A549 (cell line): ENCODE results near the gene G6PC2. TPM values are rescaled to one million over a fixed set of nuclear protein-coding genes. Genes with fewer than 3 reads are reported as not detected.

Source experiments
- ATAC-seq, 2 experiments: fragments of 200-7000 bp in 1 of 2; fragments of >200 bp in 1 of 2; cut with Nextera tagmentation in 1 of 2; cut with Tn5 transposase in 1 of 2; 3 replicates each; pipeline versions ENCODE4 v1.8.0 to v1.9.1; 2018 to 2020; ENCODE audit warnings: mild to moderate bottlenecking in 1 of 2, moderate library complexity in 1 of 2
- CTCF ChIA-PET: fragments of 300-600 bp; sonication (Branson Sonifier 250); formaldehyde crosslinking; extraction: SDS; loops from one replicate; lab custom pipeline; 2021; ENCODE audit warnings: antibody characterized with exemption, inconsistent platforms; lab: Yijun Ruan, JAX
- POLR2A ChIA-PET: fragments of 350-600 bp; formaldehyde crosslinking; extraction: SDS; loops from one replicate; lab custom pipeline; 2021; ENCODE audit warnings: antibody characterized with exemption, inconsistent platforms; lab: Yijun Ruan, JAX
- DNase-seq, 2 experiments: peaks; one replicate each; pipeline versions ENCODE4 v3.0.0 to v3.0.0-alpha.2; 2011 to 2016; ENCODE audit warnings: low read depth in 1 of 2, low spot score in 1 of 2
- FAIRE-seq: peaks from 2 replicates; lab custom pipeline; 2011; peaks lifted over from hg19 to GRCh38; lab: Jason Lieb, UNC
- H3K27ac ChIP-seq, 2 experiments: fragments of >200 bp; sonication (Bioruptor Twin); formaldehyde crosslinking; 3 replicates each; pipeline ENCODE4 v1.5.1; 2016 to 2017
- H3K4me1 ChIP-seq: fragments of >200 bp; sonication (Bioruptor Twin); formaldehyde crosslinking; 3 replicates; pipeline ENCODE4 v1.6.1; 2016
- H3K4me2 ChIP-seq: fragments of >200 bp; sonication (Bioruptor Twin); formaldehyde crosslinking; 3 replicates; pipeline ENCODE4 v1.6.1; 2016
- H3K4me3 ChIP-seq: fragments of >200 bp; sonication (Bioruptor Twin); formaldehyde crosslinking; 3 replicates; pipeline ENCODE4 v1.5.1; 2016
- H3K9me3 ChIP-seq: fragments of >200 bp; sonication (Bioruptor Twin); formaldehyde crosslinking; 3 replicates; pipeline ENCODE4 v1.6.1; 2016
- BCL3 ChIP-seq: fragments of >200 bp; sonication (Bioruptor Twin); formaldehyde crosslinking; IDR thresholded peaks from 3 replicates; pipeline ENCODE4 v1.6.1; 2016
- BHLHE40 ChIP-seq: IDR thresholded peaks from 2 replicates; pipeline ENCODE4 v1.6.1; 2012; ENCODE audit warnings: low read depth, low read length, inconsistent platforms
- CBX8 ChIP-seq: fragments of 200-600 bp; sonication (generic); IDR thresholded peaks from 2 replicates; pipeline ENCODE4 v1.6.1; 2016
- CEBPB ChIP-seq, 2 experiments: fragments of >200 bp in 1 of 2; sonication (Bioruptor Twin) in 1 of 2; formaldehyde crosslinking in 1 of 2; IDR thresholded peaks; 2 replicates each; pipeline ENCODE4 v1.6.1; 2012 to 2016
- CTCF ChIP-seq: fragments of >200 bp; sonication (Bioruptor Twin); formaldehyde crosslinking; IDR thresholded peaks from 3 replicates; pipeline ENCODE4 v1.5.1; 2016
- EHMT2 ChIP-seq: fragments of 200-600 bp; sonication (generic); IDR thresholded peaks from 2 replicates; pipeline ENCODE4 v1.6.1; 2016; ENCODE audit warnings: antibody characterized with exemption, low read depth, mild to moderate bottlenecking, moderate library complexity
- FOXS1 ChIP-seq: fragments of 250-450 bp; sonication (Bioruptor Pico); IDR thresholded peaks from 2 replicates; pipeline ENCODE4 v1.5.0; 2020; ENCODE audit warnings: mild to moderate bottlenecking, moderate library complexity
- GATA3 ChIP-seq: IDR thresholded peaks from 2 replicates; pipeline ENCODE4 v1.6.1; 2012; ENCODE audit warnings: borderline replicate concordance
- HEYL ChIP-seq: fragments of 250-450 bp; sonication (Bioruptor Pico); IDR thresholded peaks from 2 replicates; pipeline ENCODE4 v1.8.0; 2021; ENCODE audit warnings: mild to moderate bottlenecking, moderate library complexity
- HMGXB4 ChIP-seq: fragments of 250-450 bp; sonication (Bioruptor Pico); IDR thresholded peaks from 2 replicates; pipeline ENCODE4 v1.5.0; 2021; ENCODE audit warnings: mild to moderate bottlenecking, moderate library complexity, borderline replicate concordance
- HOXA7 ChIP-seq: fragments of 250-450 bp; sonication (Bioruptor Pico); IDR thresholded peaks from 2 replicates; pipeline ENCODE4 v1.5.0; 2020; ENCODE audit warnings: mild to moderate bottlenecking, moderate library complexity
- HOXB5 ChIP-seq: fragments of 250-450 bp; sonication (Bioruptor Pico); IDR thresholded peaks from 2 replicates; pipeline ENCODE4 v1.5.0; 2020; ENCODE audit warnings: mild to moderate bottlenecking, moderate library complexity
- JUN ChIP-seq, 2 experiments: fragments of >200 bp; sonication (Bioruptor Twin); formaldehyde crosslinking; IDR thresholded peaks; 2 replicates in 1 of 2; 3 replicates in 1 of 2; pipeline ENCODE4 v1.6.1; 2016 to 2017
- MYC ChIP-seq: IDR thresholded peaks from 2 replicates; pipeline ENCODE4 v1.6.1; 2012; ENCODE audit warnings: mild to moderate bottlenecking, inconsistent platforms, low read length, improper control_type of control experiment, borderline replicate concordance
- NPAS2 ChIP-seq: fragments of 250-450 bp; sonication (Bioruptor Pico); IDR thresholded peaks from 2 replicates; pipeline ENCODE4 v1.8.0; 2022; ENCODE audit warnings: mild to moderate bottlenecking, moderate library complexity, borderline replicate concordance
- RARB ChIP-seq: fragments of 250-450 bp; sonication (Bioruptor Pico); IDR thresholded peaks from 2 replicates; pipeline ENCODE4 v1.8.0; 2021; ENCODE audit warnings: mild to moderate bottlenecking, moderate library complexity
- RCOR1 ChIP-seq: fragments of 150-350 bp; IDR thresholded peaks from 2 replicates; pipeline ENCODE4 v1.6.1; 2014; ENCODE audit warnings: antibody characterized with exemption, low read length, low read depth
- TFCP2L1 ChIP-seq: fragments of 250-450 bp; sonication (Bioruptor Pico); IDR thresholded peaks from 2 replicates; pipeline ENCODE4 v1.5.0; 2021; ENCODE audit warnings: mild to moderate bottlenecking
- TP53 ChIP-seq: fragments of 250-450 bp; sonication (Bioruptor Pico); IDR thresholded peaks from 2 replicates; pipeline ENCODE4 v1.5.0; 2021; ENCODE audit warnings: mild to moderate bottlenecking, moderate library complexity
- ZC3H11A ChIP-seq: fragments of 450-650 bp; IDR thresholded peaks from 2 replicates; pipeline ENCODE4 v1.6.1; 2014; ENCODE audit warnings: antibody characterized with exemption, mild to moderate bottlenecking
- ZSCAN20 ChIP-seq: fragments of 250-450 bp; sonication (Bioruptor Pico); IDR thresholded peaks from 2 replicates; pipeline ENCODE4 v1.8.0; 2022; ENCODE audit warnings: mild to moderate bottlenecking, moderate library complexity
- WGBS: methylation state at CpG from one replicate; pipeline ENCODE4 v1.1.6; 2017; ENCODE audit errors: missing lambda C conversion rate; 5-methylcytosine and 5-hydroxymethylcytosine counted together
- polyA plus RNA-seq, 4 experiments: library from polyadenylated mRNA; depleted of rRNA in 3 of 4; stranded (reverse); fragments of >200 nt; fragmentation: RNase III in 1 of 4; extraction: RNeasy Plus Mini Kit Qiagen cat#74134 plus additional on column Dnase treatment in 1 of 4; gene quantifications; 2 replicates in 3 of 4; 3 replicates in 1 of 4; pipeline ENCODE4 v1.2.3, GENCODE V29; 2011 to 2017
- TF ChIP-seq, protein P1 (sequence below): IDR thresholded peaks from 2 replicates; pipeline ENCODE4 v1.6.1; 2012; ENCODE audit warnings: low read depth, borderline replicate concordance
- TF ChIP-seq, protein P2 (sequence below): fragments of >200 bp; sonication (Bioruptor Twin); formaldehyde crosslinking; IDR thresholded peaks from 2 replicates; pipeline ENCODE4 v1.6.1; 2016

Gene G6PC2
- polyA plus RNA-seq, 2 of the 4 experiments (the other 2 are of a cell fraction) = not detected

- TF ChIP-seq ZC3H11A = no peak
- no peak for TF ChIP-seq HMGXB4
- no peak for TF ChIP-seq CTCF
- TF ChIP-seq MYC = no peak
- TF ChIP-seq RCOR1 = no peak
- no peak for TF ChIP-seq NPAS2
- no peak for TF ChIP-seq BCL3
- TF ChIP-seq EHMT2 = no peak
- TF ChIP-seq FOXS1 (CRISPR knock-in tag) = no peak
- TF ChIP-seq TP53 (CRISPR knock-in tag) = no peak
- TF ChIP-seq ZSCAN20 = no peak
- no peak for TF ChIP-seq CEBPB (IDR thresholded peaks at IDR 0.05)
- WGBS = 98% methylated on average over 3 of the region's 3 CpGs
- H3K27ac ChIP-seq = no peak overlapping the region
- no peaks in the 10 kb centered on the region for H3K9me3 ChIP-seq
- FAIRE-seq (no peak), ATAC-seq (no peak), DNase-seq (no peak)
- no peak overlapping the region for H3K4me3 ChIP-seq
- CTCF ChIA-PET = no interaction called here
- no peak overlapping the region for H3K4me2 ChIP-seq
- peaks cover 12% of the 10 kb centered on the region; the same call in 1 of the 3 replicates for H3K4me1 ChIP-seq
- POLR2A ChIA-PET = no interaction called here
These were observed 48.6 kb upstream of the G6PC2 start for GRCh38 chr2:168852481-168852880.

GRCh38 chr2:168853471-168853870 lies 47.6 kb upstream of the G6PC2 start:
- no peak overlapping the region for H3K4me2 ChIP-seq
- ATAC-seq (no peak), FAIRE-seq (no peak), DNase-seq (no peak)
- H3K27ac ChIP-seq = no peak overlapping the region
- POLR2A ChIA-PET = no interaction called here
- CTCF ChIA-PET = no interaction called here
- no peak overlapping the region for H3K4me3 ChIP-seq
- no peaks in the 10 kb centered on the region for H3K9me3 ChIP-seq
- 100% methylated on average over 1 of the region's 1 CpG for WGBS
- H3K4me1 ChIP-seq = peaks cover 12% of the 10 kb centered on the region; the same call in 1 of the 3 replicates
- no peak for TF ChIP-seq HEYL
- no peak for TF ChIP-seq ZSCAN20
- no peak for TF ChIP-seq GATA3
- TF ChIP-seq ZC3H11A = no peak
- no peak for TF ChIP-seq EHMT2
- TF ChIP-seq RCOR1 = no peak
- TF ChIP-seq JUN (IDR thresholded peaks at IDR 0.05) = no peak
- no peak for TF ChIP-seq TFCP2L1
- no peak for TF ChIP-seq RARB
- TF ChIP-seq, protein P1, sequence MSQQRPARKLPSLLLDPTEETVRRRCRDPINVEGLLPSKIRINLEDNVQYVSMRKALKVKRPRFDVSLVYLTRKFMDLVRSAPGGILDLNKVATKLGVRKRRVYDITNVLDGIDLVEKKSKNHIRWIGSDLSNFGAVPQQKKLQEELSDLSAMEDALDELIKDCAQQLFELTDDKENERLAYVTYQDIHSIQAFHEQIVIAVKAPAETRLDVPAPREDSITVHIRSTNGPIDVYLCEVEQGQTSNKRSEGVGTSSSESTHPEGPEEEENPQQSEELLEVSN = no peak
- TF ChIP-seq HOXA7 (CRISPR knock-in tag) = no peak
- no peak for TF ChIP-seq BHLHE40
- TF ChIP-seq HOXB5 (CRISPR knock-in tag) = no peak
- TF ChIP-seq, protein P2, sequence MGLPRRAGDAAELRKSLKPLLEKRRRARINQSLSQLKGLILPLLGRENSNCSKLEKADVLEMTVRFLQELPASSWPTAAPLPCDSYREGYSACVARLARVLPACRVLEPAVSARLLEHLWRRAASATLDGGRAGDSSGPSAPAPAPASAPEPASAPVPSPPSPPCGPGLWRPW = no peak
- TF ChIP-seq FOXS1 (CRISPR knock-in tag) = no peak
- TF ChIP-seq CBX8 = no peak
